ENCODE measurements around the gene EPN2.
"Not testable (repeated sequence)": the region's sequence is repeated elsewhere in the genome, so short reads cannot be mapped to it uniquely, and the experiment has no call there.

Gene EPN2

DNA sequence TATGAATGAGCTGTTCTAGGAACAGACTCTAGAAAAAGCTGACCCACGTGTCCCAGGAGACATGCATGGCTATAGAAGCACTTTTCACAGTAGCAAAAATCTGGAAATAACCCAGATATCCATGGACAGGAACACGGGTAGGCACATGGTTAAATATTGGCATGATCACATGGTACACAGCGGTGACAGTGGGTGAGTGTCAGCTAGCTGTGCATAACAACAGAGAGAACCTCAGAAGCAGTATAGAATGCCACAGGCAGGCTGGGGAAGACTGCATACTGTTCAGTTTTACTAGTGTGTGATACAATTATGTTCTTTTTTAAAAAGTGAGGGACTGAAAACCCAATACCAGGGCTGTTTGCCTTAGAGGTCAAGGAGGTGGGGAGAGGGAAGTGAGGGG lies 31.4 kb downstream of the EPN2 start:
- no peak for DNase-seq (ENCODE audit: low read depth in 3 of 3)

DNA sequence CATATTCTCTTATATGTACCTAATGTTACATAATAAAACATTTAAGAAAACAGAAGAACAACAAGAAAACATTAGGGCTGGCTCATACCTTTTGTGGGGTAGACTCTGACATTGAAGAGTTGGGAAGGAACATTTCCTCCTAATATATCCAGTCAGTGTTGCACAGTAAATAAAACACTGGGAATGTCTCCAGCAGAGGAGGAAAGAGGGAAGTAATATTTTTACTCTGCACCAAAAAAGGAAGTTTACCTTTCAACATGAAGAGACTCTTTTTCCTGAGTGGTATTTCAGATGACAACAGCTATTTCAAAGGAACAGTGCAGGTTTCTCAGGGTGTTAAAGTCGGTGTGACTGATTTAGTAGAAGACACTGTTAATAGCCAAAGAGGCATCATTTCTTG lies 31.9 kb downstream of the EPN2 start:
- DNase-seq (ENCODE audit: low read depth in 3 of 3): no peak

DNA sequence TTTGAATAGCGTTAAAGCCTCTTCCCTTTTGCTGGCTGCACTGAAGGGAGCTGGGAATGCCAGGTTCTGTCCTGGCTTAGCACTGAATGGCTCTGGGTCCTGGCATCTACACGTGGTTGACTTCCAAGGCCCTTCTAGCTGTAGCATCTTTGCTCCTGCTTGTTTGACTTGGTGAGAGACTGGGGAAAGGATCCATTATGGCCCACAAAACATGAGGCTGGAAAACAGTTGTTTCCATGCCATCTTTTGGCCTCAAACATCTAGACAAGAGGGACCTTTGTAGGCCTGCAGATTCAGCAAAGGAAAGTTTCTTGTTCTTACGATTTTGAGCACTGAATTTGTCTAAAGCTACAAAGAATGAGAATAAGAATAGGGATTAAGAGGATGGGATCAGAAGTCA lies 32.5 kb downstream of the EPN2 start:
- DNase-seq (ENCODE audit: low read depth in 3 of 3): no peak

DNA sequence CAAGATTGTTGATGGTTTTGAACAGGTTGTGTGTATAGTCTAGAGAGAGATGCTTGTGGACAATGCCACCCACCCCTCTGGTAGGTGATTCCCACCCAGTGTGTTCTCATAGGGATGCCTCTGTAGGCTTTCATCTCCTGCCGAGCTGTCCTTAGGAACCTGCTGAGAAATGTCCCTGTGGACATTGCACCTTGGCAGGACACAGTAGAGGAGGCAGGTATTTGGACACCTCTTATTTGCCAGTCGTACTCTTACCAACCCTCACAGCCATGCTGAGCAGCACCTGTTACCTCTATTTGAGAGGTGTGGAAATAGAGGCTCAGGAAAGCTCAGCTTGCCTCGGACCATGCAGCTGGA lies 33.2 kb downstream of the EPN2 start:
- no peak for DNase-seq (ENCODE audit: low read depth in 3 of 3)

DNA sequence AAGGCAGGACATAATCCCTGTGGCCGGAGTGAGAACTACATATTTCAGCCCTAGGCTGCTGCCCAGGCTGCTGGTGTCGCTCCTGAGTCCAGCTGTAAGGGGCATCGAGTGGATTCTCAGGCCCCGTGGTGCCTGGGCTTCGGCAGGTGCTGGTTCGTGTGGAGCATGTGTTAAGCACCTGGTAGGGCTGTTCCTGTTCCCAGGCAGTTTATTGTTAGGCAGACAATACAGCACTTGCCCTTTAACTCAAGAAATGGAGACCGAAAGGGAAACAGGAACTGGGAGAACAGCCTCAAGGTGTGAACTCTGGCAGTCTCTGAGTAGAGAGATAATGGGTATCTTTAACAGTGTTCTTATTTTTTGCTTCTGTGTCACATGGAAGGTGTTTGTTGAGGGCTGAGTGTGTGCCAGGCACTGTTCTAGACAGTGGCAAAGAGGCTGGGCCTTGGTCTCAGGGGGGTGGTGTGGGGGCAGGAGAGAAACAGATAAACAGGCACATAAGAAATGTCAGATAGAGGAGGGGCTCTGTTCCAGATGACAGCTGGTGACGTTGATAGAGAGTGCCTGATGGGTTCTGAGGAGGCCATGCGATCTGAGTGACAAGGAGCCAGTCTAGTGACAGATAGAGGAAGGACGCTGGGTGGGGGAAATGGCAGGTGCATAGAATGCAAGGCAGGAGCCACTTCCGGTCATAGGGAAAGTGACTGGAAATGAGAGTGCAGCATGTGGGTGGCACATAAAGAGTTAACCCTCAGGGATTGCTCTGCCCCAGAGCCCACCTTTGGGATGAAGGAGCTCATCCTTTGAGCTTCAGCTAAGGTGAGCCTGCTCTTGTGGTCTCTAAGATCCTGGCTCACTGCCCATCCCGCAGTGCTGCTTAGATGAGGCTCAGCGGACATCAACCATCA lies 33.8 kb downstream of the EPN2 start:
- DNase-seq (ENCODE audit: low read depth in 3 of 3): no peak

DNA sequence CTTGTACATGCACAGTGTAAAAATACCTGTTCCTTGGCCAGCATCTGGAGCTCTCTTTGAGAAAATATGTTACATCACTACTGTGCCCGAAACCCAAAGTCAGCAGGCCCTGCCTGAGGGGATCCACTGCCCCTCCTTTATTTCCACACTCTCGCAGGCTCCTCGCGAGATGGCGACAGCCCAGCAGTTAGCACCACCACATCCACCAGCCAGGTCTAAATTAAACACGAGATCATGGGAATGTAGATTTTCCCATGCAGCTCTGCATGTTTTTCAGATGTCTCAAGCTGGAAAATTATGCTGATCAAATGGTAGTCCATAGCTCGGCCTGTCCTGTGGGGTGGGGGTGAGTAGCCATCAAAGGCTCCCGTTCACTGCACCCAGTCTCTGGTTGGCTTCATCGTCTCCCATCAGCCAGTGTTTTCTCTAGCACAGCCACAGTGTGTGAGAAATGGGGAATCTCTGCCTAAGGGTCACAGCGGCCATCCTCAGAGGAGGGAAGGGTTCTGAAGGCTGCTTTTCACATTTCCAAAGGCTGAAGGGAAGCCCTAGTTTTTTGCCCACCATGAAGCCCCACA lies 34.7 kb downstream of the EPN2 start:
- no peak for DNase-seq (ENCODE audit: low read depth in 3 of 3)

DNA sequence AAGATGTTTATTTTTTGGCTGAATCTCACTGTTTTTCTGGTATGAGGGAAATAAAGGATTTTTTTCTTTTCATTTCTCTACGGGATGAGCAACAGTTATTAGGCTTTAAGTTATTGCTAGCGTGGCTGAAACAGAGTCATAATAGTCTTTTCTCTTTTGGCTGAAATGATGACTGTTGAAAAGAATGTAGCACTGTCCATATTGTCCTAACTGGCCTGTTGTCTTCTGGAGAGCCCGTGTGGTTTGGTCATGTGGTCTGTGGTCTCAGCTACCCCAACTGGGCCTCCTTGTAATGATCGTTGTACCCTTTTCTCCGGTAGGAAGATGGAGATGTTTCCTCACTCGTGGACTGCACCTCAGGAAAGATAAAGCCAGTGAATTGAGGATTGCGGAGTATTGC lies 36.6 kb downstream of the EPN2 start:
- no peak for DNase-seq (ENCODE audit: low read depth in 3 of 3)

DNA sequence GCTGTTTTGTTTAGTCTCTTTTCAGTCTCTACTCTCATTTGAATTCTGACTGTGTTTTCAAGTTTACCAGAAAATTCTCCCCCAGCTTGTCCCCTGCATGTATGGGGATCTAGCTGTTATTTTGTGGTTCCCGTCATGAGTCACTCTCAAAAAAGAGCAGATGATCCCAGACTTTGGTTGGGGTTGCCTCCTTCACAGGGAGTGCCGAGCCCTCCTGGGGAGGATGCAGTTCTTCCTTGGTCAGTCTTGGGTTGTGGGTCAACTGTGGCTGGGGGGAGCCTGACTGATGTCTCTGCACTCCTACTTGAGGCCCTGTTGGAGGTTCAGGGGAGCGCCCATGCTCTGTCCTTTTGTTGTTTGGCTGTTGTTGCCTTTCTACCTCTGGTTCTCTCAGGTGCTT lies 37.7 kb downstream of the EPN2 start:
- DNase-seq (ENCODE audit: low read depth in 3 of 3): no peak

DNA sequence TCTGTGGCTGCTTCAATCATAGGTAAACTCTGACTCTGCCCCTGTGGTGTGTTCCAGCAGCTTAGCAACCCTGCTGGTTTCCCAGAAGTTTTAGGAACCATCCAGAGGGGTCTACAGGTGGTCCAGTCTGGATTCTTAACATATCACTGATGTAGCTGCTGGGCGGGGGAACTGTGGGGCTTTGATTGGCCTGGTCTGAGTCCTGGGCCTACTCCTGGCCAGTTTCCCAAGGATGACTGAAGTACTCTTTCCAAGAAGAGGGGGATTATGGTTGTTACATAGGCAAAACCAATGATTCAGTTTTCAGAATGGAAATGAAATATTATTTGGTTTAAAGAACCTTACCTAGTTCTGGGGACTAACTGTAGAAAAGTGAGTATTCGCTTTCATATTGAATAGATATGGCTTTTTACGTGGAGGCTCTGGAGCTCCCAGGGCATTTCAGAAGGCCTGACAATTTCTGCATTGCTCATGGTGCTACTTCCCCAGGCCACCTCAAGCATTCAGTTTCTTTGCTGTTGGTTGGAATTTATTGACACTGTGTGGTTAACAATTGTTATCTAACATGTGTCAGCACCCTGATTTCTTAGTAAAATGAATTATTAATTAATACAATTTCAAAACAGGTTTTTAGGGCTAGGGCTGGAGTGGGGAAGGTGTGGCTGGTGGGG lies 38.4 kb downstream of the EPN2 start:
- no peak for DNase-seq (ENCODE audit: low read depth in 3 of 3)

DNA sequence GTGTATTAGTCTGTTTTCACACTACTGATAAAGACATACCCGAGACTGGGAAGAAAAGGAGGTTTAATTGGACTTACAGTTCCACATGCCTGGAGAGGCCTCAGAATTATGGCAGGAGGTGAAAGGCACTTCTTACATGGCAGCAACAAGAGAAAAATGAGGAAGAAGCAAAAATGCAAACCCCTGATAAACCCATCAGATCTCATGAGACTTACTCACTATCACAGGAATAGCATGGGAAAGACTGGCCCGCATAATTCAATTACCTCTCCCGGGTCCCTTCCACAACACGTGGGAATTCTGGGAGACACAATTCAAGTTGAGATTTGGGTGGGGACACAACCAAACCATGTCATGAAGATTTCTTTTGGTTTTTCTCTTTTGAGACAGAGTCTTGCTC lies 41.1 kb downstream of the EPN2 start:
- not testable (repeated sequence) for DNase-seq (ENCODE audit: low read depth in 3 of 3)

DNA sequence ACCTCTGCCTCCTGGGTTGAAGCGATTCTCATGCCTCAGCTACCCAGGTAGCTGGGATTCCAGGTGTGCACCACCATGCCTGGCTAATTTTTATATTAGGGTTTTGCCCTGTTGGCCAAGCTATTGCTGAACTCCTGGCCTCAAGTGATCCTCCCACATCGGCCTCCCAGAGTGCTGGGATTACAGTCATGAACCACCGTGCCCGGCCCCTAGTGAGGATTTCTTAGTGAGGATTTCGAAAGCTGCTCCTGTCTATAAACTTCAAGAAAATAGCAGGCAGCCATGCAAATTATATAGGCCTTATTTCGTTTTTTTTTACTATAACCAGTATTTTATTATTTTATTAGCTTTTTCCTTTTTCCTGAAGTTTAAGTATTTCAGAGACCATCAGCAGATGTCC lies 41.6 kb downstream of the EPN2 start:
- no peak for DNase-seq (ENCODE audit: low read depth in 3 of 3)

DNA sequence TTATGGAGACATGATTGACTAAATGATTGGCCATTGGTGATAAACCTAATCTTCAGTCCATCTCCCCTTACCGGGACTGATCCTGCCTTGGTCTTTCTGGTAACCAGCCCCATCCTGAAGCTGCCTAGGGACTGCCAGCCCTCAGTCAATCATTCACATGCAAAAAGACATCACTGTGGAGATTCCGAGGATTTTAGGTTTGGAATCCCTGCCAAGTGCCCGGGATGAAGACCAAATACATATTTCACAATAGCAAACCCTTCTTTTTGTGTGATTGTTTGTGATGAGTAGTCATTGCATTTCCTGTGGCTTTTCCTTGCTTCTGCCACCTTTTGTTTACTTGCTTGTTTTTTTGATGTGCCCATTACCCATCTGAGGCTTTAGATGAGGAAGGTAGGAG lies 44.0 kb downstream of the EPN2 start:
- DNase-seq (ENCODE audit: low read depth in 3 of 3): no peak

DNA sequence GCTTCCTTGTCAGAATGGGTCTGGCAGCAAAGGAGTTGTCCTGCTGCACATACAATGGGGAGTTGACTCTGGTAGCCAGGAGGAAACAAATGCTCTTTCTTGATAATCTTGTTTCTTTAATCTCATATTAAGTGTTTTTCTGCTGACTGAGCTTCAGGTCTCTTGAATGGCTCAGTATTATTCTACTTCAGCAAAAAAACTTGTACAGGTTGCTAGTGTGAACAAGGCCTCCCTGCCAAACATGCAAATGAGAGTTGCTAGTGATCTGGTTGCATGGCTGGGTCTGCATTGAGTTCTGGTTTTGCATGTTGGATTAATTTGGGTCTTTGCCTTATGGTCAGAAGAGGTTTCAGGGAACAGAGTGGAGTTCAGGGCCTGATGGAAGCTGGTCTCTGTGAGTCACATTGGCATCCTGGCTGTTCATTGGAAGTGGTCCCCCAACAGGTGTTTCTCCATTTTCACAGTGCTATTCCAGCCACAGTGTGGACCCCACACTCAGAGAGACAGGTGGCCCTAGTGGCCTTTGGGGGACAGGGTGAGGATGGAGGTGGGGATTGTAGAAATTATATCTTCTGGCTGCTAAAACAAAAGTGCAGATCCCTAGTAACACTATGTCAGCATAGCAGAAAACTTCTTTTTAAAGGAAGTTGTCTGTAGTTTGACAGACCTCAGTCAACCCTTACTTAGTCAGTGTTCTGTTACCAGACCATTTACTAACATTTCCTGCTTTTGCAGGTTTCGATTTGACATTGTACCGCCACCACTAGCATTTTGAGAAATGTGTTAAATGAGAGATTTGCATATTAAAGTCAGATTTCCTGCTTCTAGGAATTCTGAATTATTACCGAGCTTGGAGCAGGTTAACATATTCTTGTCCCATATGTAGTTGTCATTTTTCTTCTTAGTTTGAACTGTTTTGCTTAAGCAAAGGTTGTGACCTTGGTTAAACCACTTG lies 47.1 kb downstream of the EPN2 start:
- DNase-seq (ENCODE audit: low read depth in 3 of 3): no peak

DNA sequence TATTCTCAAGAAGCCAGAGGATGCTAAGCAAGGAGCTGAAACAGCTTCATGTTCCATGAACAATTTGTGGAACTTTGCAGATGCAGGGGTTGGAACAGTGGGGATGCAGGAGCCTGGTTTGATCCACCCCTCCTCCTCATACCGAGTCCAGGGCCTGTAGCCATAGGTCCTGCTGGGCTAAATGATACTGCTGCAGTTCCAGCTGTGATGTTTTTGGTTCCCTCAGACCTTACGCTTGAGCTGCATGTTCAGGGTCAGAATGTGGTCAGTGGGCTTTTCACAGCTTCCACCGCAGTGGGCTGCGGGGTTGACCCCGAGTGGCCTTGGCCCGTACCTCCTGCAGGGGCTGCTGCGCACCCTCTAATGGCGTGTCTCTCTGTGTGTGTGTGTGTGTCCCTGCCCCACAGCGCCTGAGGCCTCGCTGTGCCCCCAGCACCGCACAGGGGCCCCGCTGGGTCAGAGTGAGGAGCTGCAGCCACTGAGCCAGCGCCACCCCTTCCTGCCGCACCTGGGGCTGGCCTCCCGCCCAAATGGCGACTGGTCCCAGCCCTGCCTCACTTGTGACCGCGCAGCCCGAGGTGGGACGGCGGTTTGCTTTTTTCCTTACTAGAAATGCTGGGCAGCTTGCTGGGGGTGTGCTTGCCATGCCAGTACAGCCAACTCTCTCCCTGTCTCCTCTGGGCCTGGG lies 48.2 kb downstream of the EPN2 start:
- DNase-seq (ENCODE audit: low read depth in 3 of 3): no peak

DNA sequence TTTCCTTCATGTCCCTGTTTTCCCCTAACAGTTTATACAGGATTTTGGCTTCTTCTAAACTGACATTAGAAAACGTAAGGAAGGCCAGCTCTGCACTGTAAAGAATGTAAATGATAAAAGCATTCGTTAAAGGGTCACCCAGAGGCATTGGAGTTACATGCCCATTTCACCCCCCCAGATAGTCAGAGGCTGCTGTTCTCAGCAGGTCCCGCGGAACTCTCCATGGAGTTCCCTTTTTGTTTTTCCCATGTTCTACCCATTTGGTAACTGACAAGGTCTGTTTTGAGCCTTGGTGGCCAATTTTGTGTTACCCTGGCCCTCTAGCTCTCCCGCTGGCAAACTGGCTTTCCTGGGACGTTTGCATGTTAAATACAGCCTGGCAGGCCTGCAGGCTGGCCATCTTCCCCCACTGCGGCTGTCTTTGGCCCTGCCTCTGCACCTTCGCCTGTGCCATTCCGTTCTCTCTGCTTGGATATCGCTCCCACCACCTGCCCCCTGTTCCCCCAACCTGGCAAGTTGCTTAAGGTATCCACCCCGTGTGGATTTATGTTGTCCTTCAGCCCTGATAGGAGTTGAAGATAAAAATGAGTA lies 49.7 kb downstream of the EPN2 start:
- DNase-seq (ENCODE audit: low read depth in 3 of 3): no peak

DNA sequence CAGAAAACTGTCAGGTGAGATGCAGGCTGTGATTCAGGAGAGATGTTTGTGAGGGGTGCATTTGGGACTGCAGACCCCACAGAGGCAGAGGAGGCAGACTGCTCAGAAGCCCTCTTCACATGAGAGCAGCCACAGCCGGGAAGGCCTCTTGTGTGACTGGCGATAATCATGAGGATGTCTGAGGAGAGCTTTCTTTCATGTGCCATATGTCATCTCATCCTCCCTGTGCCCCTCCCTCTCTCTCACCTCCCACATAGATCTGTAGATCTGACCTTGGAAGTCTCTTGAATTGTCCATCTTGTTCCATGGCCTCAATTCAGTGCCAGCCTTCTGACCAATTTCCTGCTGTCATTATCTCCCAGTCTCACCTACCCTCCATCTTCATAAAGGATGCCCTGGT lies 50.5 kb downstream of the EPN2 start:
- DNase-seq (ENCODE audit: low read depth in 3 of 3): no peak

DNA sequence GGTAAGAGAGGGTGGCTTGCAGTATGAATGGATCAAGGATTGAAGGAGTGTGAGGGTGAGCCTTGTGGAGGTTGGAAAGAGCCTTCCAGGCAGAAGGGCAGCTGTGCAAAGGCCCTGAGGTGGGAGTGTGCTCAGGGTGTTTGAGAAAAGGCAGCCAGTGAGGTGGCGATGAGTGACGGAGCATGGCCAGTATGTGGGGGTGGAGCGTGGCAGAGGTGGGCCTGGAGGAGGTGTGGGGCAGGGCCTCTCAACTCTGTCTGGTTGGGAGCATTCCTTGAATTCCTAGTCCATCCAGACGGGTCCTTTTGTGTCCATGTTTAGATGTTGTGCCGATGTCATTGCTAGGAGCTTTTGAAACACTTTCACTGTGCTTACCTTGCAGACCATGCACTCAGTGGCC lies 51.3 kb downstream of the EPN2 start:
- DNase-seq (ENCODE audit: low read depth in 3 of 3): no peak

DNA sequence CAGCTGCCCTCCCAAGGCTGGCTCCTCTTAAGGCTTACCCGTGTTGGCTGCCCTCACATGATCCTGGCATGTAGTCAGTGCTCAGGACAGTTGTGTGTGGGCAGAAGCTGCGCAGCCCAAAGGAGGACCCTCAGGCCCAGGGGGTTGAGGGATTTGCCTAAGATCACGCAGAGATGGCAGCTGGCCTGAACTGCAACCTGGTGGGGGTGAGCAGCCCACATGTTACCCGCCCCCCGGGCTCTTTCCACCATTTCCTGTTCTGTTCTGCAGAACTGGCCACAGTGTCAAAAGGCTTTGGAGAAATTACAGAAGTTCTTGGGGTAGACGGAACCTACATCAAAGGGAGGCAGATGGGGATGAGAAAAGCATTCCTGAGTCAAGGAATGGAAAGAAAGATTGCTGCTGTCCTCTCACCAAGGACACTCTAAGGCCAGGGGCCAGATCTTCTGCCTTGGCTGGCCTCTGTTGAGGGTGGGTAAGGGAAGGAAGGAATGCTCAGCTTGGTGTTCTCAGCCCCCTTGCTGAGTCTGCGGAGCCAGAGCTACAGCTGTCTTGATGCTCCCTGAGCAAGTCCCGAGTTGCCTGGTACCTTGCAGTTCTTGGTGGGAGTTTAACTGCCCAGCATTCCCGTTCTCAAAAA lies 53.0 kb downstream of the EPN2 start:
- DNase-seq (ENCODE audit: low read depth in 3 of 3): no peak

DNA sequence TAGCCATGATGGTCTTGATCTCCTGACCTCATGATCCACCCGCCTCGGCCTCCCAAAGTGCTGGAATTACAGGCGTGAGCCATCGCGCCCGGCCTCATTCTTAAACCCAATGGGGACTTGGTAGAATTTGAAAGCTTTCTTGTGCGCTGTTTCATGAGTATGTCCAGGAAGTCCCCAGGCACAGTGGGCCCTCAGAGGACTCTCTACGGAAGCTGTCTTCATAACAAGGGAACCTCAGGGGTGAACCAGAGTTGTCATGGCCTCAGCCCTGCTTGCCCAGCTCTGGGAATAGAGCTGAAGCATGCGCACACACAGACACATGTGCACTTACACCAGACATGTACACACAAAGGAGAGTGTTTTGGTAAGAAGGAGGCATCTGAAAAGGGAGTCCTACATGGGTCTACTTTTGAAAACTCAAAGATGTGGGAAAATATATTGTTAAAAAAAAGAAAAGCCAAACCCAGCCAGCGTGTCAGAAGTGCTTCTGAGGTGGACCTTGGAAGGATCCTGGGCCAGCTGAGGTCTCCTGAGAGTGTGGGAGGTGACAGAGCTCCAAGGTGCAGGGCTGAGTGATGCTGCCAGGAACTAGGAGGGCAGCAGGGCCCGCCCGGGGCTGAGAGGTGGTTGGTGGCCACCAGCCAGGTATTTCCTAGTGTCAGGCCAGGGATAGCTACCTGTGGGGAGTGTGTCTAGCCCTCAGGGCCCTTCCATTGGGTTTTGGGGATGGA lies 54.6 kb downstream of the EPN2 start:
- DNase-seq (ENCODE audit: low read depth in 3 of 3): no peak

DNA sequence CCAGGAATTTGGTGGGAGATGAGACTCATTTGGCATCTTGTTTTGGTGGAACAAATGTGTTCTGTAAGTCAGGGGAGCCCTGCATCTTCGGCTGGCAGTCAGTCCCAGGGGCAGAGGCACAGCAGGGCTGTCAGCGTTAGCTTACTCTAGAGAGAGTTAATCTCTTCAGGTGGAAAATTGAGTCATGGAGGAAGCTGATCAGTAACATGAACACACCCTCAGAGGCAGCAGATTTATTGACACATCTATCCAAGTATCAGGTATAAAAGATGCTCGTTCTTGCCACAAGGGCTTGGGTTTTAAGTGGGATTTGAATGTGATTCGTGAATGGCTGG lies 55.2 kb downstream of the EPN2 start:
- DNase-seq (ENCODE audit: low read depth in 3 of 3): no peak

All from stimulated activated CD4-positive, alpha-beta T cell treated with anti-CD3 and anti-CD28 coated beads, TNF-alpha, amount 100 ng/mL, for 24 hours (primary cell).